ENCODE measurements around the gene CORO2B.

GRCh38 chr15:68598171-68599152, 19.7 kb downstream of the CORO2B start:
- TF ChIP-seq CTCF (IDR thresholded peaks at IDR 0.05 in 8 of 11, conservative IDR thresholded peaks at IDR 0.05 in 3 of 11): no peak
- no peak for TF ChIP-seq POLR2A (IDR thresholded peaks at IDR 0.05)
- no peak for TF ChIP-seq POLR2AphosphoS5 (IDR thresholded peaks at IDR 0.05)
